Pons (tissue), 1 donor: Measurements from ENCODE around the gene TMCO2.

Experiments used
- DNase-seq: peaks from one replicate; pipeline ENCODE4 v3.0.0-alpha.2; 2016; ENCODE audit warnings: low spot score

The TMCO2 gene

DNA sequence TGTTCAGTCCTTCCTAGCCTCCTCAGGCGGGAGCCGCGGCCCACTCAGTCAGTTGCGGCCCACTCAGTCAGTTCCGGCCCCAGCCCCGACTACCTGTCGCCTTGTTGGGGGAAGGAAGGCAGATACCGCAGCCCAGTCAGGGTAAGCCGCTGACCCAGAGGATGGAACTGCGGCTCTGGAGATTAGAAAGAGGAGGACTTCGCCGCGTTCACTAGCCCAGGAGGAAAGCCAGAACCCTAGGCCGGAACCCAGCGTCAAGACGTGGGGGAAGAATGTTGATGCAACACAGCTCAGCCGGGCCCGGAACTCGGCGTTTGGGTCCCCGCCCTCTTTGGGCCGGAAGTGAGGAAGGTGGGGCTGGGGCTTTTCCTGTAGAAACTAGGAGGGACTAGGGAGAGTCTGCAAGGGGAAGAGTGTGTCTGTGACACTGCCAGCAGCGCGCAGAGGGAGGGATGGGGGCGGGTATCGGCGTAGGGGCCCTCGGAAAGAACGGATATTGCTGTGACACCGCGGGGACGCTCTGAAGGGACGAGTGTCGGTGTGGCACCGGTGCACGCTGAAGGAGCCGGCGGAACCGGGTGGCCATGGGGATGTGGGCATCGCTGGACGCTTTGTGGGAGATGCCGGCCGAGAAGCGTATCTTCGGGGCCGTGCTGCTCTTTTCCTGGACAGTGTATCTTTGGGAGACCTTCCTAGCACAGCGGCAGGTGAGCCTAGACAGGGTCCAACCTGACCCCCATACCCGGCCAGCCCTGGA, 10.1 kb downstream of the TMCO2 start, which contains the start of gene ZMPSTE24:
ZMPSTE24 (plus strand) TSS at position 549 of the 757 bp plus-strand sequence; CDS start at position 585, 36 bp downstream.
- DNase-seq = peak; percentile 97

- no peak for DNase-seq
Measured at GRCh38 chr1:40258445-40258769, 10.7 kb downstream of the TMCO2 start.

GRCh38 chr1:40264354-40264781, 16.6 kb downstream of the TMCO2 start:
- no peak for DNase-seq

- DNase-seq = no peak
Measured at GRCh38 chr1:40265298-40265697, 17.6 kb downstream of the TMCO2 start.

DNA sequence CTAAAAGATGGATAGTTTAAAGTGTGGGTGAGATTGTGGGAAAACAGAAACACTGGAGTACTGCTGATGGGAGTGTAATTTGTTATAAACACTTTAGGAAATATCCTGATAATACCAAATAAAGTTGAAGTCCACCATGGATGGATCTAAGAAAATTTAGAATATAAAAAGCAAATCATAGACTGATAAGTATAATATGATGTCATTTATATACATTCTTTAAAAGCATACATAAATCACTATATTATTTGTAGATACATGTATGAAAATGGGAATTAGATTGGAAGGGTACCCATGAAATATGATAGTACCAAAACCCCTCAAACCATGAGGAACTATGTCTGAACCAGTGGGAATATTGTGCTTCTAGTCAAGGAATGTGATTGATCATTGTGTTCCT, 18.2 kb downstream of the TMCO2 start:
- no peak for DNase-seq

DNA sequence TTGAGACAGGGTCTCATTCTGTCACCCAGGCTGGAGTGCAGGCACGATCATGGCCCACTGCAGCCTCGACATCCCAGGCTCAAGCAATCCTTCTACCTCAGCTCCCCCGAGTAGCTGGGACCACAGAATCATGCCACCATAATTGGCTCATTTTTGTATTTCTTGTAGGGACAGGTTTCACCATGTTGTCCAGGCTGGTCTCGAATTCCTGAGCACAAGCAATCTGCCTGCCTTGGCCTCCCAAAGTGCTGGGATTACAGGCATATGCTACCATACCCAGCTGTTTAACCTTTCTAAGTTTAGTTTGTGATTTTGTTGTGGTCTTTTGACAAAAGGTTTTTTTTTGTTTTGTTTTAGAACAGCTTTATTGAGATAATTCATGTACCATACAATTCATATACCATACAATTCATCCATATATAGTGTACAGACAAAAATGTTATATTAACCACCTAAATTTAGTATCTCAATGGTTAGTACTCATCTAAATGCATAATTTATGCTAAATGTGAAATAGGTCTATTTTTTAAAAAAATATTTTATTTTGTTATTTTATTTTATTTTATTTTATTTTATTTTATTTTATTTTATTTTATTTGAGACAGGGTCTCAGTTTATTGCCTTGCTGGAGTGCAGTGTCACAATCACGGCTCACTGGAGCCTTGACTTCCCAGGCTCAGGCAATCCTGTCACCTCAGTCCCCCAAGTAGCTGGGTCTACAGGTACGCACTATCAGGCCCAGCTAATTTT, 19.2 kb downstream of the TMCO2 start:
- DNase-seq = no peak

DNA sequence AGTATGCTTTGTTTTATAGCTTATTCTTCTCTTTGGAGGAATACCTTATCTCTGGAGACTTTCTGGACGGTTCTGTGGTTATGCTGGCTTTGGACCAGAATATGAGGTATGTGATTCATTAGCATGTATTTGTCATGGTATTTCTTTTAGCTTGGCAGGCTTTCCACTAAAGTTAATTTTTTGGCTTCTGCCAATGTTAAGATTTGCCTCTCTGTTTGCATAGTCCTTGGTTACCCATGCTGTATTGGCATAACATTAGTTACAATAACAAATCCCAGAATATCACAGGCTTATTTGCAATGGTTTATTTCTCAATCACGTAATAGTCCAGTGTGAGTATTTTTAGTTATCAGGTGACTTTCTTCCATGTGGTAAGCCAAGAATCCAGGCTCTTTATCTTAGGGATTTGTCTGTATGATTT, 20.0 kb downstream of the TMCO2 start:
- no peak for DNase-seq

DNA sequence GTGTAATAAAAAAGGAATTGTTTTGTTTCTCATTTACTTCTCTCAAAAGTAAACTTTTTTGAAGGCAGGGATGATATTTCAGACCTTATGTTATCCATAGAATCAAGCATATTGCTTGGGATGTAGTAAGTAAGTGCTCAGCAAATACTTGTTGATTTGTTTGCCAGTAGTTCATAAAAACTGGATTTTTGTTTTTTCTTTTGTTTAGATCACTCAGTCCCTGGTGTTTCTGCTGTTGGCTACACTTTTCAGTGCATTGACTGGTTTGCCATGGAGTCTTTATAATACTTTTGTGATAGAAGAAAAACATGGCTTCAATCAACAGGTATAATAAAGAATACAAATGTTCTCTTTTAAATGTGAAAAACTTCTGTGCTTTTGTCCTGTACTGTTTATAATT, 20.5 kb downstream of the TMCO2 start:
- DNase-seq = no peak

DNA sequence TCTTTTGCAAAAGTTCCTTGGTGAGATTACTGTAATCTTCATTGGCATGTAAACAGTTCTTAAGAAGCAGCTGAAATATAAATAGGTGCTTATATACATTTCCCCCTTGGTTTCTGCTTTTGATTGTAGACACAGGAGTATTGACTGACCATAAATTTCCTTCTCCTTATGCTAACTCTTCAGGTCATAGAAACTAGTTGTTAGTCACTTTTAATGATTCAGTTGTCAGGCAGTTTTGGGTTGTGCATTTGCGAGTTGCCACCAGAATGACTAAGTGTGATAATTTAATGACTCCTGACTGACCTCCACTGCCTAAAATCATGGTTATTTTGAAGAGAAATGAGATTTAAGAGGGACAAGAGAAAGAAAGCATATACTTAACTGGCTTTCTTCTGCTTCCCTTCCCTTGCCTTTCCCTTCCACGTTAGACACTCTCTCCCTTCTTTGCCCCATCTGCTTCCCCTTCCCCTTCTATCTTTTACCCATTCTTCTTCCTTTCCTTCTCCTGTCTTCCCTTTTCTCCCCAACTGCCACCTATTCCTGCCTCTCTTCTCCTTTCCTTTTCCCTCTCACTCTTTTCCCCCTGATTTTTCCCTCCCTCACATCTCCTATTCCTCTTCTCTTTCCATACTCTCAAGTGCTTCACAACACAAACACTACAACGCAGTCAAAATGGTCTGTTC, 22.6 kb downstream of the TMCO2 start:
- no peak for DNase-seq

- no peak for DNase-seq
Measured at GRCh38 chr1:40272653-40273213, 25.0 kb downstream of the TMCO2 start.

DNA sequence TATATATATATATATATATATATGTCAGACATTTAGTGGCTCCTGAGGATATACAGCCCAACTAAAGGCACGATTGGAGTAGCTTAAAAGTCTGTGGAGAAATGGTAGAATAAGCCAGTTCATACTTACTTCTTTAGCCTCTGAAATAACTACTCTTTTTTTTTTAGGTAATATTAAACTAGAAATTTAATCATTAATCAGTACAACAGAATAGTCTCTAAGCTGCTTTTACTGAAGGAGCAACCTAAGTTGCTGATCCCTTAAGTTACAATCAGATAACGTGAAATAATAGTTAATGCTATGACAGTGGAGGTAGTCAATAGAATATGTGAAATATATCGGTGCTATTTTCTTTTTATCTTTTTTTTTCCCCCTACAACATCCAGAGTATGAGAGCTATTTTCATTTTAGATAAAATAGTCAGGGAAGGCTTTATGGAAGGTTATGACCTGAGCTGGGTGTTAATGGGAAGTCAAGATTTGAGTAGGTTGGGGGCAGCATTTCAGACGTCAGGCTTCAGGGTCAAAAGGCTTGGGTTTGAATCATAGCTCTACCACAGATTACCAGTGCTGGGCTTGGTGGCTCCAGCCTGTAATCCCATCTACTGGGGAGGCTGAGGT, 25.9 kb downstream of the TMCO2 start:
- DNase-seq = no peak

- no peak for DNase-seq
Measured at GRCh38 chr1:40274331-40274730, 26.6 kb downstream of the TMCO2 start.

DNA sequence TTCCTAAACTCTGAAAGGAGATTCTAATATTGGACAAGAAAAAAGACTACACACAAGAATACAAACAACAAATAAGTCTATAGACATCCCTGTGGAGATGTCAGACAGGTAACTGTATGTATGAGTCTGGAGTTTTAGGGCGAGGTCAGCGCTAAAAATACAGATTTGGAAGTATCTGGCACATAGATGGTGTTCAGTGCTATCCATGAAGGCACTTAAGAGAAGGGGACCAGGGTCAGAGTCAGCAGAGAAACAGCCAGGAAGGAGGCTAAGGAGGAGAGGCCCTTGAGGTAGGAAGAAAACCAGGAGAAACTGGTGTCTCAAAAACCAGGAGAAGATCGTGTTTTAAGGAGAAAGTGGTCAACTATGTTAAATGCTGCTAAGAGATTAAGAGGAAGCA, 28.4 kb downstream of the TMCO2 start:
- DNase-seq = no peak

GRCh38 chr1:40281853-40282252, 34.1 kb downstream of the TMCO2 start:
- no peak for DNase-seq

DNA sequence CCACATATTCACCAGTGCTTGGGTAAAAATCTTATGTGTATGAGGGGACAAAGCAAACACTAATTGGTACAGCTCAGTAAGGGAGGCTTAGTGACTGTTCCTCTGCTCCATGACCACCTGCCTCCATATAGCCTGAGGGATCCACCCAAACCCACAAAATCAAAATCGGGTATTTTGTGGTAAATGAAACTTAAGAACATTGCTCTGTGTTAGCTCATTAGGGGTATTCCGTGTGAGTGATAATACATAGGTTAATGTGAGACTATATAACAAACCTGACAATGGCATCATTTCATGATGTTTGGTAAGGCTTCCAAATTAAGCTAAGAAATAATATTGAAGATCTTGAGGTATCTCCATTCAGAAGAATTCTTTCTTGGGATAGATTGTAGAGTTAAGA, 43.6 kb downstream of the TMCO2 start:
- no peak for DNase-seq

DNA sequence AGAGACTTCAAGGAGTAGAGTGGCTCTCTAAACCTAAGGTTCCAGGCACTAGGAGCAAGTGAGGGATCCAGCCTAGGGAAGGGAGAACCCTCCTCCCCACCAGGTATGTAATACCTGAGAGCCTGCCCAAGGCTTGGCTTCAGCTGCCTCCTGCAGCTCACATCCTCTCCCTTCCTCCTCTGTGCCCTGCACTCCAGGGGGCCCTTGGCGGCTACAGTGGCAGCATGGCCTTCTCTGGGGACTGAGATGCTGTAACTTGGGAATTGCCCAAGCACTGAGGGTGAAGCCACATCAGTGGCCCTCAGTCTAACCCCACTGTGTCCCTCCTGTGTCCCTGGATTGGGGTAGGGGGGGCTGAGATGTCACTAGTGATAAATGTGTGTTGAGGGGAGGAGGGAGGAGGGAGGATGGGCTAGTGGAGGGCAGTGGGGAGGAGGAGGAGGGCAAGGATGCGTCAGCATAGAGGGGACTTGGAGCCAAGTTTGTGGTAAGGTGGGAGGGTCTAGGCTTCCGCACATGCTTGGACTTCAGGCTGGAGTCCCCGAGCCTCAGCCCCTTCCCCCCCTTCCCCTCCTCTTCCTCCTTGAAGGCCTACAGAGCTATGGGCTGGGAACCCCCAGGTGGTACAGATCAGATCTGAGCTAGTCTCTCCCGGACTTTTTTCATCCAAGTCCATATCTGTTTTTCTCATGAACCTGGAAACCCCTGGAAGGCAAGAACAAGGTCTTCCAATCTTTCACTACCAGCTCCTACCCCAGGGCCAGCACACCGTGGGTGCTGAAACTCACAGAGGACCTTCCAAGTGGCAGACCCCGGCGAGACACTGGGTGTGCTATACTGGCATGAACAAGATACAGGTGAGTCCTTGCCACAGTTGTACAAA, 51.9 kb downstream of the TMCO2 start:
- DNase-seq = no peak

GRCh38 chr1:40300249-40300567, 52.5 kb downstream of the TMCO2 start:
- no peak for DNase-seq

DNA sequence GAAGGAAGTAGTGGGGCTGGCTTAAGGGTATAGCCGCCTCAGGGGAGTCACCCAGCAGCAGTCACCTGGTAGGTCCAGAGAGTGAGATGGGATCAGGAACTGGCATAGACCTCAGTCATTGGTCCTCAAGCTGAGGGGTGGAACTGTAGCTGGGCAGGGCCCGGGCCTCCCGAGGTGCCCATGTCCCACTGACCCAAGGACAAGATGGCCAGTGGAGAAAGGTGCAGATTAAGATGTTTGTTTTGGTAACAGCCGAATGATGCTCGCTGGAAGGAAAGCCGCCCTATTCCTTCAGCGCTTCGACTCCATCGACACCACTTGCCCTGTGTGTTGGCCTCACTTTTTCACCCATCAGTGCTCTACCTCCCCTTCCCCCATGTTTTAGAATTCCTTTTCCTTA, 52.9 kb downstream of the TMCO2 start:
- no peak for DNase-seq

GRCh38 chr1:40301066-40301465, 53.3 kb downstream of the TMCO2 start:
- no peak for DNase-seq
